Aorta (tissue), 5 donors: ENCODE measurements around the gene CFAP221. TPM values are rescaled to one million over a fixed set of nuclear protein-coding genes. Genes with fewer than 3 reads are reported as not detected.

Experiments used
- ATAC-seq: fragments of 200-7000 bp; cut with Tn5 transposase; one replicate; pipeline ENCODE4 v1.9.1; 2022; ENCODE audit warnings: moderate library complexity; ENCODE audit not compliant: low FRiP score
- DNase-seq, 2 donors: peaks; one replicate each; pipeline ENCODE4 v3.0.0-alpha.2; 2020
- H3K27ac ChIP-seq, 2 donors: one replicate each; pipeline ENCODE4 v1.5.1; 2013; ENCODE audit warnings: low read length in 2 of 2, mild to moderate bottlenecking in 2 of 2, moderate library complexity in 2 of 2, control low read depth in 1 of 2, inconsistent platforms in 1 of 2, low read depth in 1 of 2
- H3K27me3 ChIP-seq, 2 donors: one replicate each; pipeline ENCODE4 v1.6.1; 2013; ENCODE audit warnings: control low read depth in 1 of 2, low read length in 1 of 2, mild to moderate bottlenecking in 1 of 2, moderate library complexity in 1 of 2; ENCODE audit not compliant: insufficient read depth in 2 of 2, control insufficient read depth in 1 of 2
- H3K36me3 ChIP-seq, 2 donors: one replicate each; pipeline ENCODE4 v1.6.1; 2013; ENCODE audit warnings: control low read depth in 1 of 2, low read length in 1 of 2, mild to moderate bottlenecking in 1 of 2; ENCODE audit not compliant: insufficient read depth in 2 of 2, control insufficient read depth in 1 of 2
- H3K4me1 ChIP-seq, 2 donors: one replicate each; pipeline ENCODE4 v1.6.1; 2013; ENCODE audit warnings: low read length in 2 of 2, control low read depth in 1 of 2, mild to moderate bottlenecking in 1 of 2, moderate library complexity in 1 of 2; ENCODE audit not compliant: insufficient read depth in 2 of 2, control insufficient read depth in 1 of 2
- H3K4me3 ChIP-seq, 2 donors: one replicate each; pipeline ENCODE4 v1.5.1; 2013; ENCODE audit warnings: low read length in 2 of 2, control low read depth in 1 of 2, mild to moderate bottlenecking in 1 of 2
- H3K9me3 ChIP-seq: one replicate; pipeline ENCODE4 v1.6.1; 2013; ENCODE audit warnings: mild to moderate bottlenecking, low read length; ENCODE audit not compliant: control insufficient read depth
- WGBS, 2 donors: extraction: QIAGEN DNeasy Blood & Tissue Kit; methylation state at CpG; one replicate each; pipeline ENCODE4 v1.1.7; 2013; 5-methylcytosine and 5-hydroxymethylcytosine counted together
- intact Hi-C, 2 donors: fragments of 100-400 bp; cut with DNase I; formaldehyde crosslinking; loops; one replicate each; pipeline versions ENCODE4 v1.14.2 to v1.15.0; 2022
- polyA plus RNA-seq, 2 donors: library from polyadenylated mRNA; stranded (reverse); fragments of 200-250 nt; gene quantifications; one replicate each; pipeline ENCODE4 v1.2.3, GENCODE V29; 2013
- total RNA-seq, 2 donors: library from RNA; stranded (reverse); fragmentation: NEBNext Ultra II Directional; extraction: Animal tissue kit (Norgen Biotek cat#: 25700); gene quantifications; one replicate each; pipeline ENCODE4 v1.2.1, GENCODE V29; 2021
- donor health status: healthy with polysubstance abuse.
- donor health status: Bipolar disorder and iron deficiency.
- donor health status: DM: no; HTN: no; CAD: no.
- donor health status: DM: no; HTN: no; CAD: no.
- donor health status: DM: yes; HTN: yes; CAD: no.

CFAP221 gene
- total and polyA plus RNA-seq, 4 donors = 0.18 to 2.1 (median 0.69) TPM; not detected in 1

DNA sequence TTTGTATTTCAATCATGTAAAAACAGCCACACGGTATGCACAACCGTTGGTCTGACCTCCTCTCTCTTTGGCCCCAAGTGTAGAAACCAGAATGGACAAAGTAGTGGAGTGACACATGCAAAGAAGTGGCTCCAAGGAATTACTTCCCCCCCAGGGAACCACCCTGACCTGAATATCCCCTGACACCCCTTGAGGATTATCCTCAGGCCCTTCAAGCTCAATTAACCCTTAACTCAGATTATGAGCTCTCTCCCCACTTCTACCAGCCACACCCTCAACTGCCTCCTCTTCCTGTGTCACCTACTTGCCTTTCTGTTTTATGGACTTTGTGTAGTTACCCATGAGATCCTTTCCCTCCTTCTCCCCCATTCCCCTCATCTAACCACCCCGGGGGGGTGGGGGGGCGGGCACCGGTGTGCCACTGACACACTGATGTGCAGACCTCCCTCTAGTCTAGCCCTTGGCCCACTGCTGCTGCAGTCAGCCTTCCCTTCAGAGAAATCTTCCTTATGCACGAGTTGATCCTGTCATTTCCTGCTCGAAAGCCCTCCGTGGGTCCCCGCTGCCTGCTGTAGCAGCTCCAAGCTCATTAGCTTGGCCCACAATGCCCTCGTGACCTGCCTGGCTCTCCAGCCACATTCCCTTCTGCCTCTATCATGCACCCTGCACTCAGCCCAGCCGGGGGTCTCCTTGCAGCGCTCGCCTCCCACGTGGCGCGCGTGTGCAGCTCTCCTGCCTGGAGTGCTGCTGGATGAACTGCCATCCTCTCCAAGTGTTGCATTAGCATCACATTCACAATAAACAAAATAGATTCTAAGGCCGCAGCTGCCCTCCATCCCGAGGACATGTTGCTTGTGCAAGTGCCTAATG lies 94.7 kb downstream of the CFAP221 start:
- WGBS, 2 donors = 50 to 54% methylated on average over 19 of the region's 19 CpGs
- no peak for DNase-seq
- no peaks in the 10 kb centered on the region for H3K27me3 ChIP-seq
- no peaks in the 10 kb centered on the region for H3K36me3 ChIP-seq
- ATAC-seq = no peak
- no peaks in the 10 kb centered on the region for H3K9me3 ChIP-seq
- intact Hi-C loops = no loop called here
- H3K4me3 ChIP-seq = no peak overlapping the region
- H3K4me1 ChIP-seq = no peaks in the 10 kb centered on the region
- no peak overlapping the region for H3K27ac ChIP-seq

DNA sequence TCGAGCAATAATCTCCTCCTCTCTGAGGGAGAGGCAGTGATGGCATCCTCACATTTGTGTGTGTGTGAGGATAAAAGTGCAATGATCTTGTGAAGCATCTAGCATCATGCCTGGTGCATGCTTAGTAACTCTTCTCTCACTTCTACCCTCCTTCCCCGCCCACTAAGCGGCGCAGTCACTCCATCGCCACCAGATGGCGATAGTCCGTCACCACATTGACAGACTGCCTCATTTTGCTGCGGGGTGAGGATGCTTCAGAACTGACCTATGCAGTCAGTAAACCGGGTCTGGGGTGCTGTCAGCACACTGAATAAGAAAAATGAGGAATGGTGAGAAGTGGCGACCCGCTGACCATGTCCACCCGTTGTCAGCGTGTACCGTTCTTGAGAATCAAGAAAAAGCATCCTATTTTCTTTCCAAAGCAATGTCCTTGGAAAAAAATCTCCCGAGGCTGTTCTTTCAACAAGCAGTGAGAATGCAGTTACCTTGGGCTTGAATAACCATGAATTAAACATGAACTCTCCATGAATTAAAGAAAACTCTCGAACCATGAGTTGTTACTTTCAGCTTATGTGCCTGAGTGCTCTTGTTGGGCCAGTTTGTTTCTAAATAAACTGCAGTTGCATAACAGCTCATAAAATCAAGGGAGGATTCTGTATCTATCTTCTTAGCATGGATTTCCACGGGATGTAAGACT lies 97.5 kb downstream of the CFAP221 start:
- ATAC-seq (peak; percentile 91), DNase-seq (peak; percentile 75 to 90)
- WGBS, 2 donors = 7 to 9% methylated on average over 17 of the region's 17 CpGs
- intact Hi-C loops = loop anchor here (1.0 to 10.0 kb wide), 2 partner anchors 19 to 237 kb away; no protein-coding TSS in a partner anchor
- Histone ChIP-seq H3K36me3 (no peaks in the 10 kb centered on the region), H3K27me3 (no peaks in the 10 kb centered on the region), H3K9me3 (no peaks in the 10 kb centered on the region), H3K4me3 (no peak overlapping the region), H3K27ac (no peak overlapping the region), H3K4me1 (no peaks in the 10 kb centered on the region)

- Histone ChIP-seq H3K27ac (no peak overlapping the region), H3K4me1 (no peaks in the 10 kb centered on the region), H3K9me3 (no peaks in the 10 kb centered on the region), H3K4me3 (no peak overlapping the region), H3K36me3 (no peaks in the 10 kb centered on the region), H3K27me3 (no peaks in the 10 kb centered on the region)
- ATAC-seq (no peak), DNase-seq (peak; percentile 67 to 83)
- WGBS, 2 donors = 26 to 31% methylated on average over 3 of the region's 3 CpGs
- intact Hi-C loops = loop anchor here in 1 of 2 donors (10.0 kb wide), 1 partner anchor 239 kb away; no protein-coding TSS in a partner anchor
Measured at GRCh38 chr2:119644186-119644585, 99.9 kb downstream of the CFAP221 start.

GRCh38 chr2:119645173-119645855 lies 101.1 kb downstream of the CFAP221 start:
- H3K4me3 ChIP-seq = no peak overlapping the region
- H3K4me1 ChIP-seq = no peaks in the 10 kb centered on the region
- peak overlapping the region in 1 of 2 donors; percentile 49 for H3K27ac ChIP-seq
- peaks cover 3% of the 10 kb centered on the region for H3K9me3 ChIP-seq
- 17 to 23% methylated on average over 3 of the region's 3 CpGs for WGBS, 2 donors
- intact Hi-C loops = loop anchor here in 1 of 2 donors (10.0 kb wide), 1 partner anchor 241 kb away; no protein-coding TSS in a partner anchor
- no peaks in the 10 kb centered on the region for H3K36me3 ChIP-seq
- H3K27me3 ChIP-seq = no peaks in the 10 kb centered on the region
- DNase-seq = no peak
- ATAC-seq = no peak

DNA sequence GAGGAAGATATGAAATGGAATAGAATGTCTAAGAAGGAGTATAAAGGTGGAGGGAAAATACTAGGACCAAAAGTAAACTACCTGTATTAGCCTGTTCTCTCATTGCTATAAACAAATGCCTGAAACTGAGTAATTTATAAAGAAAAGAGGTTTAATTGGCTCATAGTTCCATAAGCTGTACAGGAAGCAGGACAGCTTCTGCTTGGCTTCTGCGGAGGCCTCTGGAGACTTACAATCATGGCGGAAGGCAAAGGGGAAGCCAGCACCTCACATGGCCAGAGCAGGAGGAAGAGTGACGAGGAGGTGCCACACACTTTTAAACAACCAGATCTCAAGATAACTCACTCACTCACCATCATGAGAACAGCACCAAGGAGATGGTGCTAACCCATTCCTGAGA lies 101.9 kb downstream of the CFAP221 start:
- no peaks in the 10 kb centered on the region for H3K36me3 ChIP-seq
- WGBS, 2 donors = 94 to 98% methylated on average over 3 of the region's 3 CpGs
- H3K27ac ChIP-seq = no peak overlapping the region
- intact Hi-C loops = loop anchor here in 1 of 2 donors (10.0 kb wide), 1 partner anchor 241 kb away; no protein-coding TSS in a partner anchor
- H3K27me3 ChIP-seq = no peaks in the 10 kb centered on the region
- no peak for DNase-seq
- no peaks in the 10 kb centered on the region for H3K4me1 ChIP-seq
- ATAC-seq = no peak
- no peak overlapping the region for H3K4me3 ChIP-seq
- H3K9me3 ChIP-seq = peaks cover 3% of the 10 kb centered on the region

- peaks cover 3% of the 10 kb centered on the region for H3K9me3 ChIP-seq
- intact Hi-C loops = loop anchor here in 1 of 2 donors (10.0 kb wide), 1 partner anchor 243 kb away; no protein-coding TSS in a partner anchor
- H3K4me3 ChIP-seq = no peak overlapping the region
- H3K27ac ChIP-seq = no peak overlapping the region
- H3K27me3 ChIP-seq = no peaks in the 10 kb centered on the region
- no peaks in the 10 kb centered on the region for H3K4me1 ChIP-seq
- DNase-seq (peak; percentile 73 to 79), ATAC-seq (no peak)
- H3K36me3 ChIP-seq = no peaks in the 10 kb centered on the region
- 32 to 33% methylated on average over 7 of the region's 7 CpGs for WGBS, 2 donors
Measured at GRCh38 chr2:119647440-119648169, 103.4 kb downstream of the CFAP221 start.

DNA sequence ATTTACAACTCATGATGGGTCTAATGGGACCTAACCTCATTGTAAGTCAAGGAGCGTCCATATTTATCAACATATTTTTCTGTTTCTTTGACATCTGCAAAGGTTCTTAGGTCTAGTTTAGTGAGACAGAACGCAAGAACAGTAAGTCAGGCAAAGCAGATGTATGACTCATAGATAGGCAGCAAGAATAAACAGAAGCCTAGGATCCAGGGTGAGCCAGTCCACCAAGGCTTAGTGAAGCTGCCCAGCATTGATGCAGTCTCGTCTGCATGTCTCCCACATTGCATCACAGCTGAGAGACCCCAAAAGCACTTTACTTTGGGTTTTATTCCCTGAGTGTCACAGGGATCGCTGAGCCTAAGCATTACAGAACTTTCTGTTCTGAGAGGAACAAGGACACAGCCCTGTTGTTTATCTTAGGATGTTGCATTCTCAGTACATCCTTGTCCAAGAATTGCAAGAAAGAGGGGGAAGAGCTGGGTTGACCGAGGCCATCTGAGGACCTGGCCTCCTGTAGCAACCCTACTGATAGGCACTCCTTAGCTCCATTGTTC lies 105.2 kb downstream of the CFAP221 start:
- Histone ChIP-seq H3K4me3 (no peak overlapping the region), H3K27ac (no peak overlapping the region), H3K9me3 (peaks cover 3% of the 10 kb centered on the region), H3K36me3 (no peaks in the 10 kb centered on the region), H3K27me3 (no peaks in the 10 kb centered on the region), H3K4me1 (no peaks in the 10 kb centered on the region)
- intact Hi-C loops = loop anchor here in 1 of 2 donors (10.0 kb wide), 1 partner anchor 245 kb away; no protein-coding TSS in a partner anchor
- DNase-seq (no peak), ATAC-seq (no peak)
- 83 to 92% methylated on average over 5 of the region's 5 CpGs for WGBS, 2 donors
